ENCODE measurements around the gene DLG2. TPM values are rescaled to one million over a fixed set of nuclear protein-coding genes. Genes with fewer than 3 reads are reported as not detected.

DLG2 gene
- total and polyA plus RNA-seq, 12 donors = 1.0 to 14.8 (median 7.4) TPM

- DNase-seq = no peak
- no peak for ATAC-seq
- TF ChIP-seq CTCF (IDR thresholded peaks at IDR 0.05) = no peak
- Histone ChIP-seq H3K9me3 (no peaks in the 10 kb centered on the region), H3K4me1 (peaks cover 0 to 6% (median 0%) of the 10 kb centered on the region in 9 donors), H3K4me3 (no peak overlapping the region), H3K27me3 (no peaks in the 10 kb centered on the region), H3K36me3 (no peaks in the 10 kb centered on the region), H3K27ac (no peak overlapping the region)
- intact Hi-C loops (cut with DNase I) = no loop called here
- WGBS, 2 donors = 69 to 74% methylated on average over 3 of the region's 3 CpGs
These were observed 2015.5 kb downstream of the DLG2 start for GRCh38 chr11:83611600-83611999.

DNA sequence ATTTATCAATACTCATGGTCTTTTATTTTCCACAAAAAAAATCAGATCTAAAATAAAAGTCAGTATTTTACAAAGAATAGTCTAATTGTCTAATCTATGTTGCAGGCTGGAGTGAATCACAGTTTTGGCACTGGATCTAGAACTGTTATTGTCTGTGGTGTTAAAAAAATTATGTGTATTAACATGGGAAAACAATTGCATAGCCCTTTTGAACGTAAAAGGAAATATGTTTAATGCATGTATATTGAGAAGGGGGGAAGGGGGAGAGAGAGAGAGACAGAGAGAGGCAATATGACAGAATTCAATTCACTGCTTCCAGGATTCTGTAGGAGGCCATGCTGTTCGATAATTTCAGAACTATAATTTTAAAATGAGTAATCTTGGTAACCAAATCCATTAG is 2016.1 kb downstream of the DLG2 start:
- Histone ChIP-seq H3K4me1 (peaks cover 0 to 6% (median 0%) of the 10 kb centered on the region in 9 donors), H3K27me3 (no peaks in the 10 kb centered on the region), H3K4me3 (no peak overlapping the region), H3K27ac (no peak overlapping the region), H3K9me3 (no peaks in the 10 kb centered on the region), H3K36me3 (no peaks in the 10 kb centered on the region)
- ATAC-seq (no peak), DNase-seq (no peak)
- intact Hi-C loops (cut with DNase I) = no loop called here
- TF ChIP-seq CTCF (IDR thresholded peaks at IDR 0.05) = no peak
- 54 to 71% methylated on average over 2 of the region's 2 CpGs for WGBS, 2 donors

- Histone ChIP-seq H3K27ac (no peak overlapping the region), H3K4me1 (peaks cover 0 to 6% (median 0%) of the 10 kb centered on the region in 9 donors), H3K4me3 (no peak overlapping the region), H3K36me3 (no peaks in the 10 kb centered on the region), H3K9me3 (no peaks in the 10 kb centered on the region), H3K27me3 (no peaks in the 10 kb centered on the region)
- 75% methylated on average over 2 of the region's 2 CpGs for WGBS, 2 donors
- intact Hi-C loops (cut with DNase I) = no loop called here
- no peak for TF ChIP-seq CTCF (IDR thresholded peaks at IDR 0.05)
- no peak for ATAC-seq
- no peak for DNase-seq
These were observed 2018.0 kb downstream of the DLG2 start for GRCh38 chr11:83609191-83609590.

DNA sequence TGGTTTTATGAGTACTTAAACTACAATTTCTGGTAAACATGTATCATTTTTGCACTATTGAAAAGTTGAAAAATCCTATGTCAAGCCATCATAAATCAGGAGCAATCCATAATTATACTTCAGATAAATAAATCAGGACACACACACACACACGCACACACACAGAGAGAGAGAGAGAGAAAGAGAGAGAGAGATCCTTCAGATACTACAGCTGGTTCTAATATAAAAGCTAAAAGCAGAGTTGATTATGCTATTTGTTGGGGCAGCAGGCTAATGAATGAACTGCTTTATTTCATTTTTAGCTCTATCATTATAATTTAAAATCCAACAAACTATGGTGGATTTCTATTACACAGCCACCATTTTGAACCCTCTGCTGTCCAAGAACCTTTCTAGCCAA is 2018.6 kb downstream of the DLG2 start:
- Histone ChIP-seq H3K9me3 (no peaks in the 10 kb centered on the region), H3K4me1 (peaks cover 0 to 6% (median 0%) of the 10 kb centered on the region in 9 donors), H3K4me3 (no peak overlapping the region), H3K27me3 (no peaks in the 10 kb centered on the region), H3K36me3 (no peaks in the 10 kb centered on the region), H3K27ac (no peak overlapping the region)
- intact Hi-C loops (cut with DNase I) = no loop called here
- ATAC-seq = no peak
- DNase-seq = no peak
- no peak for TF ChIP-seq CTCF (IDR thresholded peaks at IDR 0.05)
- 90% methylated on average over 1 of the region's 1 CpG for WGBS, 2 donors

Data from heart right ventricle (tissue), 16 donors.